CD4-positive, alpha-beta T cell treated with Interleukin-15 for 4 hours (primary cell): ENCODE measurements around the gene ST8SIA4.
A peak's percentile ranks its signal among the peaks of the same experiment; 100 is the strongest.

ENCODE experiments used
- DNase-seq: peaks from one replicate; pipeline ENCODE4 v3.0.0-alpha.2; 2020; ENCODE audit warnings: low spot score

ST8SIA4 gene

GRCh38 chr5:100903039-100903887 is at the start of gene ST8SIA4:
Gene ST8SIA4 (minus strand): TSS chr5:100903282. CDS start chr5:100902955, 327 bp downstream.
- DNase-seq = peak; percentile 92

- DNase-seq = no peak
Measured at GRCh38 chr5:100950985-100951384, 47.9 kb upstream of the ST8SIA4 start.

GRCh38 chr5:100913298-100913697 is 10.2 kb upstream of the ST8SIA4 start:
- DNase-seq = no peak

GRCh38 chr5:100909034-100909433 is 6.0 kb upstream of the ST8SIA4 start:
- DNase-seq = no peak

GRCh38 chr5:100905259-100905914 is 2.3 kb upstream of the ST8SIA4 start:
- DNase-seq = peak; percentile 40

GRCh38 chr5:100904259-100904861 is 1.3 kb upstream of the ST8SIA4 start:
- peak; percentile 58 for DNase-seq

- peak; percentile 39 for DNase-seq
Measured at GRCh38 chr5:100902440-100903038, 543 bp downstream of the ST8SIA4 start.

- DNase-seq = peak; percentile 81
Measured at GRCh38 chr5:100901821-100902341, 1.2 kb downstream of the ST8SIA4 start.

- DNase-seq = peak; percentile 89
Measured at GRCh38 chr5:100900796-100901781, 2.0 kb downstream of the ST8SIA4 start.

GRCh38 chr5:100900142-100900795 is 2.8 kb downstream of the ST8SIA4 start:
- peak; percentile 55 for DNase-seq

GRCh38 chr5:100899675-100900074 is 3.4 kb downstream of the ST8SIA4 start:
- DNase-seq = no peak

- DNase-seq = no peak
Measured at GRCh38 chr5:100898504-100899346, 4.4 kb downstream of the ST8SIA4 start.

- no peak for DNase-seq
Measured at GRCh38 chr5:100896054-100896453, 7.0 kb downstream of the ST8SIA4 start.

- peak; percentile 27 for DNase-seq
Measured at GRCh38 chr5:100890461-100891008, 12.5 kb downstream of the ST8SIA4 start.

GRCh38 chr5:100889896-100890295 is 13.2 kb downstream of the ST8SIA4 start:
- no peak for DNase-seq

- DNase-seq = peak; percentile 73
Measured at GRCh38 chr5:100889165-100889743, 13.8 kb downstream of the ST8SIA4 start.

GRCh38 chr5:100877274-100877673 is 25.8 kb downstream of the ST8SIA4 start:
- no peak for DNase-seq

GRCh38 chr5:100872408-100873190 is 30.5 kb downstream of the ST8SIA4 start:
- DNase-seq = peak; percentile 25
